Tibial artery (tissue), 4 donors: ENCODE data around the gene PXDN.

Experiments
- DNase-seq, 2 donors: peaks; one replicate each; pipeline ENCODE4 v3.0.0-alpha.2; 2019
- H3K27ac ChIP-seq, 2 donors: fragments of 200-600 bp; sonication (generic) in 1 of 2; 1 replicate in 1 of 2; 2 replicates in 1 of 2; pipeline ENCODE4 v1.5.1; 2018 to 2019; ENCODE audit warnings: mild to moderate bottlenecking in 1 of 2
- H3K27me3 ChIP-seq, 2 donors: fragments of 200-600 bp; sonication (generic) in 1 of 2; one replicate each; pipeline versions ENCODE4 v1.5.1 to v1.6.0; 2016 to 2019
- H3K36me3 ChIP-seq, 3 donors: fragments of 200-600 bp; sonication (generic) in 2 of 3; one replicate each; pipeline ENCODE4 v1.5.1; 2016 to 2019; ENCODE audit warnings: mild to moderate bottlenecking in 2 of 3
- H3K4me1 ChIP-seq, 4 donors: fragments of 200-600 bp; sonication (generic) in 2 of 4; 1 replicate in 3 of 4; 2 replicates in 1 of 4; pipeline ENCODE4 v1.5.1; 2016 to 2019
- H3K4me3 ChIP-seq, 2 donors: fragments of 200-600 bp; sonication (generic) in 1 of 2; 1 replicate in 1 of 2; 2 replicates in 1 of 2; pipeline ENCODE4 v1.5.1; 2018 to 2019; ENCODE audit warnings: mild to moderate bottlenecking in 2 of 2
- H3K9me3 ChIP-seq, 3 donors: fragments of 200-600 bp; sonication (generic) in 1 of 3; one replicate each; pipeline ENCODE4 v1.5.1; 2016 to 2019
- CTCF ChIP-seq, 2 experiments: fragments of 200-600 bp in 1 of 2; fragments of 450-650 bp in 1 of 2; IDR thresholded peaks; one replicate each; pipeline ENCODE4 v1.5.1; 2017 to 2019; ENCODE audit warnings: antibody characterized with exemption in 2 of 2, mild to moderate bottlenecking in 1 of 2, moderate library complexity in 1 of 2
- intact Hi-C: fragments of 100-400 bp; cut with DNase I; formaldehyde crosslinking; loops from one replicate; pipeline ENCODE4 v1.15.0; 2023; ENCODE audit warnings: low total_unique reads

The PXDN gene

GRCh38 chr2:1743396-1744150, 742 bp downstream of the PXDN start:
- Histone ChIP-seq H3K4me1 (peaks cover 0 to 46% (median 29%) of the 10 kb centered on the region in 4 donors), H3K27me3 (peaks cover 0 to 6% of the 10 kb centered on the region in 2 donors), H3K36me3 (no peaks in the 10 kb centered on the region), H3K9me3 (no peaks in the 10 kb centered on the region), H3K4me3 (peak overlapping the region; percentile 72 to 95), H3K27ac (peak overlapping the region; percentile 95 to 99)
- no peak for DNase-seq
- intact Hi-C loops: loop anchor here (2.0 to 10.0 kb wide), 4 partner anchors 71 to 1069 kb away; partner anchors contain the start of gene TMEM18
- no peak for TF ChIP-seq CTCF (IDR thresholded peaks at IDR 0.05)

GRCh38 chr2:1742681-1743395, 1.5 kb downstream of the PXDN start:
- H3K4me3 ChIP-seq: peak overlapping the region; percentile 72 to 95
- H3K27me3 ChIP-seq: no peaks in the 10 kb centered on the region
- no peaks in the 10 kb centered on the region for H3K36me3 ChIP-seq
- peak; percentile 46 to 55 for TF ChIP-seq CTCF (IDR thresholded peaks at IDR 0.05)
- intact Hi-C loops: loop anchor here (2.0 to 10.0 kb wide), 4 partner anchors 72 to 1068 kb away; partner anchors contain the start of gene TMEM18
- no peaks in the 10 kb centered on the region for H3K9me3 ChIP-seq
- peak; percentile 90 to 95 for DNase-seq
- peaks cover 0 to 52% (median 30%) of the 10 kb centered on the region in 4 donors for H3K4me1 ChIP-seq
- H3K27ac ChIP-seq: peak overlapping the region; percentile 95 to 99

- H3K4me1 ChIP-seq: peaks cover 0 to 56% (median 32%) of the 10 kb centered on the region in 4 donors
- no peaks in the 10 kb centered on the region for H3K9me3 ChIP-seq
- no peaks in the 10 kb centered on the region for H3K27me3 ChIP-seq
- H3K4me3 ChIP-seq: peak overlapping the region; percentile 72 to 95
- intact Hi-C loops: loop anchor here (2.0 to 10.0 kb wide), 4 partner anchors 73 to 1067 kb away; partner anchors contain the start of gene TMEM18
- TF ChIP-seq CTCF (IDR thresholded peaks at IDR 0.05): no peak
- no peaks in the 10 kb centered on the region for H3K36me3 ChIP-seq
- no peak for DNase-seq
- H3K27ac ChIP-seq: peak overlapping the region; percentile 95 to 99
Measured at GRCh38 chr2:1742301-1742680, 2.0 kb downstream of the PXDN start.

- no peak for DNase-seq
- TF ChIP-seq CTCF (IDR thresholded peaks at IDR 0.05): no peak
- peak overlapping the region in 1 of 2 donors; percentile 99 for H3K27ac ChIP-seq
- no peak overlapping the region for H3K4me3 ChIP-seq
- peaks cover 0 to 59% (median 32%) of the 10 kb centered on the region in 4 donors for H3K4me1 ChIP-seq
- H3K36me3 ChIP-seq: no peaks in the 10 kb centered on the region
- no peaks in the 10 kb centered on the region for H3K27me3 ChIP-seq
- intact Hi-C loops: loop anchor here (2.0 to 10.0 kb wide), 4 partner anchors 73 to 1067 kb away; partner anchors contain the start of gene TMEM18
- no peaks in the 10 kb centered on the region for H3K9me3 ChIP-seq
Measured at GRCh38 chr2:1741851-1742250, 2.5 kb downstream of the PXDN start.

GRCh38 chr2:1740716-1741589, 3.4 kb downstream of the PXDN start:
- no peaks in the 10 kb centered on the region for H3K9me3 ChIP-seq
- intact Hi-C loops: loop anchor here (5.0 to 10.0 kb wide), 2 partner anchors 149 to 1066 kb away; partner anchors contain the start of gene TMEM18

More at GRCh38 chr2:1740716-1741589, 3.4 kb downstream of the PXDN start:
- no peak for DNase-seq
- no peaks in the 10 kb centered on the region for H3K27me3 ChIP-seq
- peak overlapping the region; percentile 53 to 61 for H3K27ac ChIP-seq
- H3K4me3 ChIP-seq: no peak overlapping the region
- H3K36me3 ChIP-seq: no peaks in the 10 kb centered on the region
- peaks cover 0 to 66% (median 32%) of the 10 kb centered on the region in 4 donors for H3K4me1 ChIP-seq
- TF ChIP-seq CTCF (IDR thresholded peaks at IDR 0.05): no peak
